Activated CD4-positive, alpha-beta memory T cell treated with anti-CD3 and anti-CD28 coated beads, Interleukin-2, amount 10 ng/mL, durations not matched to agents 7 days and 5 days (primary cell): ENCODE results near the gene EPHA7. TPM values are rescaled to one million over a fixed set of nuclear protein-coding genes. Genes with fewer than 3 reads are reported as not detected.

Experiments used
- CTCF ChIA-PET: fragments of 350-600 bp; sonication (Branson Sonifier 250); formaldehyde crosslinking; loops from one replicate; lab custom pipeline; 2021; ENCODE audit warnings: antibody characterized with exemption, inconsistent platforms; lab: Charles Lee
- POLR2A ChIA-PET: fragments of 350-600 bp; sonication (Branson Sonifier 250); formaldehyde crosslinking; loops from one replicate; lab custom pipeline; 2021; ENCODE audit warnings: antibody characterized with exemption; lab: Charles Lee
- DNase-seq: peaks from one replicate; pipeline ENCODE4 v3.0.0-alpha.2; 2020
- H3K27ac Mint-ChIP-seq: one replicate; pipeline ENCODE4 v1.8.0; 2021; ENCODE audit warnings: mild to moderate bottlenecking, mixed read lengths
- H3K27me3 Mint-ChIP-seq: one replicate; pipeline ENCODE4 v1.8.0; 2021; ENCODE audit warnings: mixed read lengths
- H3K36me3 Mint-ChIP-seq: one replicate; pipeline ENCODE4 v1.8.0; 2021; ENCODE audit warnings: low read depth, mixed read lengths
- H3K4me1 Mint-ChIP-seq: one replicate; pipeline ENCODE4 v1.8.0; 2021; ENCODE audit warnings: mixed read lengths
- H3K4me3 Mint-ChIP-seq: one replicate; pipeline ENCODE4 v1.8.0; 2021; ENCODE audit warnings: mild to moderate bottlenecking, mixed read lengths
- H3K9me3 Mint-ChIP-seq: one replicate; pipeline ENCODE4 v1.8.0; 2021; ENCODE audit warnings: mixed read lengths
- total RNA-seq, 2 experiments: library from RNA; stranded (reverse); gene quantifications; one replicate each; pipeline ENCODE4 v1.2.3, GENCODE V29; 2021

Gene EPHA7
- total RNA-seq, 2 experiments from 2014 or later = not detected

GRCh38 chr6:93248631-93249030 lies 170.7 kb downstream of the EPHA7 start:
- H3K27ac Mint-ChIP-seq = no peak overlapping the region
- ChIA-PET CTCF (no interaction called here), POLR2A (no interaction called here)
- H3K4me3 Mint-ChIP-seq = no peak overlapping the region
- DNase-seq = no peak
- no peaks in the 10 kb centered on the region for H3K9me3 Mint-ChIP-seq
- H3K27me3 Mint-ChIP-seq = no peaks in the 10 kb centered on the region
- no peaks in the 10 kb centered on the region for H3K36me3 Mint-ChIP-seq
- H3K4me1 Mint-ChIP-seq = no peaks in the 10 kb centered on the region

GRCh38 chr6:93243231-93243778 lies 176.1 kb downstream of the EPHA7 start:
- H3K27ac Mint-ChIP-seq = no peak overlapping the region
- no peak overlapping the region for H3K4me3 Mint-ChIP-seq
- ChIA-PET CTCF (no interaction called here), POLR2A (no interaction called here)
- no peaks in the 10 kb centered on the region for H3K4me1 Mint-ChIP-seq
- no peak for DNase-seq
- H3K9me3 Mint-ChIP-seq = no peaks in the 10 kb centered on the region
- no peaks in the 10 kb centered on the region for H3K27me3 Mint-ChIP-seq
- H3K36me3 Mint-ChIP-seq = no peaks in the 10 kb centered on the region

GRCh38 chr6:93242049-93242448 lies 177.3 kb downstream of the EPHA7 start:
- H3K27ac Mint-ChIP-seq = no peak overlapping the region
- CTCF ChIA-PET = no interaction called here
- POLR2A ChIA-PET = no interaction called here
- no peak for DNase-seq
- no peak overlapping the region for H3K4me3 Mint-ChIP-seq
- no peaks in the 10 kb centered on the region for H3K27me3 Mint-ChIP-seq
- no peaks in the 10 kb centered on the region for H3K4me1 Mint-ChIP-seq
- no peaks in the 10 kb centered on the region for H3K36me3 Mint-ChIP-seq
- no peaks in the 10 kb centered on the region for H3K9me3 Mint-ChIP-seq

- Mint-ChIP-seq H3K4me3 (no peak overlapping the region), H3K4me1 (no peaks in the 10 kb centered on the region), H3K36me3 (no peaks in the 10 kb centered on the region), H3K27me3 (no peaks in the 10 kb centered on the region), H3K27ac (no peak overlapping the region), H3K9me3 (no peaks in the 10 kb centered on the region)
- POLR2A ChIA-PET = no interaction called here
- CTCF ChIA-PET = no interaction called here
- no peak for DNase-seq
Observed at GRCh38 chr6:93238632-93239031, 180.7 kb downstream of the EPHA7 start.

- no peak for DNase-seq
- Mint-ChIP-seq H3K27me3 (no peaks in the 10 kb centered on the region), H3K36me3 (no peaks in the 10 kb centered on the region), H3K4me3 (no peak overlapping the region), H3K4me1 (no peaks in the 10 kb centered on the region), H3K9me3 (no peaks in the 10 kb centered on the region), H3K27ac (no peak overlapping the region)
- CTCF ChIA-PET = no interaction called here
- POLR2A ChIA-PET = no interaction called here
Observed at GRCh38 chr6:93235775-93236174, 183.6 kb downstream of the EPHA7 start.

DNA sequence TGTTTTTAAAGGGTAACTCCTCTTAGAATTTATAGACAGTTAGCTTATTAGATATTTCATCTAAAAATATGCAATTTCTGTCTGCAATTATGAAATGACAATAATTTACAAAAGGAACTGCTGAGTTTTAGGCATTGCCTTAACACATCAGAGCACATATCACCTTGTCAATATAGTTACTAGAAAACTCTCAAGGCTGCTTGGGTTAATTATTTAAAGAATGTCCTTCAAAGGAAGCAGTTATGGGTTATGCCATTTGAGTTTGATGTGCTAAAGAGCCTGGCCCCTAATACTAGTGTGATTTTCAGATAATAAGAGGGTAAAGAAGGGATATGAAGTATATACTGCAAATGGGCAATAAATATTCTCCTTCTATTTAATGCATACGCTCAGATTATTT lies 192.5 kb downstream of the EPHA7 start:
- ChIA-PET CTCF (no interaction called here), POLR2A (no interaction called here)
- H3K27ac Mint-ChIP-seq = no peak overlapping the region
- H3K9me3 Mint-ChIP-seq = no peaks in the 10 kb centered on the region
- no peaks in the 10 kb centered on the region for H3K27me3 Mint-ChIP-seq
- no peaks in the 10 kb centered on the region for H3K36me3 Mint-ChIP-seq
- H3K4me3 Mint-ChIP-seq = no peak overlapping the region
- no peaks in the 10 kb centered on the region for H3K4me1 Mint-ChIP-seq
- no peak for DNase-seq

DNA sequence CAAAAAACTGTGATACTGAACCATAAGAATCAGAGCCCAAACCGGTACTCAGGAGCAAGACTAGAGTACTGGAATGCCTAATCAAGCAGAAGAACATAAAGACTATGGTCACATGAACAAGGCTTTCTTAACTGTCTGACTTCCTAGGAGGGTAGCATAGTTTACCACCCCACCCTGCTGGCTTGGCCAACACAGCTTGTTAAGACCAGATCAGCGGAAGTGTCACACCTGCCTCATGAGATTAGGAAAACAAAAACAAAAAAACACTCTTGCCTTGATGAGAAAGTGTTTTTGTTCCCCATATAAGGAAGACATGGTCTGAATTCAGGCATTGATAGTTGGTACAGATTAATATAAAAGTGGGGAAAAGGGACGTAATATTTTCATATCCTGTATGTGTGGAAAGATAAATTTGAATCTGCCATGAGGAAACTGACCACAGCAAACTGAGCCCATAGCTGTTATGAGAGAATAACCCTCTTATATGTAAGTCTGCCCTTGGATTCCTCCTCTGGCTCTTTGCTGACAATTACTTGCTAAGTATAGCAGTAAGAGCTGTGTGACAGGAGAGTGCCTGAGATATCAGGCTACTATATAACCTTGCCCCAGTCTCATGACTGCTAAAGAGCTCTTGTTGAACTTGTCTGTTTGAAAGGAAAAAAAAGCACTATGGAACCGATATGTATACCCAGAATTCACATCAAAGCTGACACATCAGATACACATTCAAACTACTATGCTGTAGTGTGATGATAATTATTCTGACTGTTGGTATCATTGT lies 197.1 kb downstream of the EPHA7 start:
- Mint-ChIP-seq H3K9me3 (peaks cover 4% of the 10 kb centered on the region), H3K27me3 (no peaks in the 10 kb centered on the region), H3K4me1 (no peaks in the 10 kb centered on the region), H3K4me3 (no peak overlapping the region), H3K36me3 (no peaks in the 10 kb centered on the region), H3K27ac (no peak overlapping the region)
- POLR2A ChIA-PET = no interaction called here
- no peak for DNase-seq
- CTCF ChIA-PET = no interaction called here

GRCh38 chr6:93219447-93219846 lies 199.9 kb downstream of the EPHA7 start:
- CTCF ChIA-PET = no interaction called here
- DNase-seq = no peak
- POLR2A ChIA-PET = no interaction called here
- Mint-ChIP-seq H3K9me3 (peaks cover 12% of the 10 kb centered on the region), H3K36me3 (no peaks in the 10 kb centered on the region), H3K4me3 (no peak overlapping the region), H3K27me3 (no peaks in the 10 kb centered on the region), H3K4me1 (no peaks in the 10 kb centered on the region), H3K27ac (no peak overlapping the region)

GRCh38 chr6:93218096-93218495 lies 201.3 kb downstream of the EPHA7 start:
- POLR2A ChIA-PET = no interaction called here
- Mint-ChIP-seq H3K9me3 (peaks cover 14% of the 10 kb centered on the region), H3K4me1 (no peaks in the 10 kb centered on the region), H3K27ac (no peak overlapping the region), H3K4me3 (no peak overlapping the region), H3K36me3 (no peaks in the 10 kb centered on the region), H3K27me3 (no peaks in the 10 kb centered on the region)
- CTCF ChIA-PET = no interaction called here
- DNase-seq = no peak

DNA sequence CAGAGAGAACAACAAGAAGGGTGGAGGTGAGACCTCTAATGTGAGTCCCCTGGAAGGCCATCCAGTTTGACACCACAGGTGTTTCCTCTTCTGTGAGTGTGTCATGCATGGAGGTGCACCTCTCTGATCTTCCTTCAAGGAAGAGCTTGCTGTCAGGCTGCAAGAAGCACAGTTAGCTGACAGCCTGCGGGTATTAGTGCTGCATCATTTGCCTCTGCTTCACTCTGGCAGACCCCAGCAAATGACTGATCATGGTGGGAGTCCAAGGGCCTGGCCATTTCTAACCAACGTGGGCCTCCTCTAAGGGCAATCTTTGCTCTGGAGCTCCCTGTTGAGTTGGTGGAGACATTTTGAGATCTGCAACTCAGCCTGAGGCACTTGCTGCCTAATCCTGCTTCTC lies 206.3 kb downstream of the EPHA7 start:
- H3K9me3 Mint-ChIP-seq = peaks cover 13% of the 10 kb centered on the region
- POLR2A ChIA-PET = no interaction called here
- no peak for DNase-seq
- H3K4me3 Mint-ChIP-seq = no peak overlapping the region
- no peak overlapping the region for H3K27ac Mint-ChIP-seq
- CTCF ChIA-PET = no interaction called here
- H3K4me1 Mint-ChIP-seq = no peaks in the 10 kb centered on the region
- no peaks in the 10 kb centered on the region for H3K27me3 Mint-ChIP-seq
- H3K36me3 Mint-ChIP-seq = no peaks in the 10 kb centered on the region

DNA sequence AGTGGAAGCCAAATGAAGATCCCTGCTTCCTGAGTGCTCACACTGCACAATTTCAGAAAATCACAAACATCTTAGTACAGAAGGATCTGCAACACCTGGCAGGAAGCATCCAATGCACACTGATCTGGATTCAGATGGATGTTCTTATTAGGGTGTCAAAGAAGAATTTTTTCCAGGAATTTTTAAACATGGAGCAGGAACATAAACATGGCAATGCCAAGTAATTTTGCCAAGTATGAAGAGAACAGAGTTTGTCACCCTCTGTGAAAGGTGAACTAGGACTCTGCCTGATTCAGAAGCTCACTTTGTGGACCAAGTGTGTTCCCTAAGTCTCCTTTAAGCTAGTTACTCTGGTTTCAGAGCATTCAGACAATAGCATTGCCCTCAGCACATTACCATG lies 208.5 kb downstream of the EPHA7 start:
- DNase-seq = no peak
- POLR2A ChIA-PET = no interaction called here
- H3K27me3 Mint-ChIP-seq = no peaks in the 10 kb centered on the region
- H3K9me3 Mint-ChIP-seq = peaks cover 8% of the 10 kb centered on the region
- H3K4me1 Mint-ChIP-seq = no peaks in the 10 kb centered on the region
- CTCF ChIA-PET = no interaction called here
- no peak overlapping the region for H3K4me3 Mint-ChIP-seq
- H3K36me3 Mint-ChIP-seq = no peaks in the 10 kb centered on the region
- H3K27ac Mint-ChIP-seq = no peak overlapping the region

GRCh38 chr6:93209358-93209757 lies 210.0 kb downstream of the EPHA7 start:
- Mint-ChIP-seq H3K9me3 (peaks cover 8% of the 10 kb centered on the region), H3K36me3 (no peaks in the 10 kb centered on the region), H3K27ac (no peak overlapping the region), H3K4me1 (no peaks in the 10 kb centered on the region), H3K4me3 (no peak overlapping the region), H3K27me3 (no peaks in the 10 kb centered on the region)
- DNase-seq = no peak
- POLR2A ChIA-PET = no interaction called here
- CTCF ChIA-PET = no interaction called here

- no peaks in the 10 kb centered on the region for H3K4me1 Mint-ChIP-seq
- ChIA-PET POLR2A (no interaction called here), CTCF (no interaction called here)
- H3K27ac Mint-ChIP-seq = no peak overlapping the region
- H3K27me3 Mint-ChIP-seq = no peaks in the 10 kb centered on the region
- H3K36me3 Mint-ChIP-seq = no peaks in the 10 kb centered on the region
- H3K4me3 Mint-ChIP-seq = no peak overlapping the region
- peaks cover 7% of the 10 kb centered on the region for H3K9me3 Mint-ChIP-seq
- DNase-seq = no peak
Observed at GRCh38 chr6:93196406-93196970, 222.9 kb downstream of the EPHA7 start.

- Mint-ChIP-seq H3K27me3 (no peaks in the 10 kb centered on the region), H3K9me3 (peaks cover 5% of the 10 kb centered on the region), H3K27ac (no peak overlapping the region), H3K4me1 (no peaks in the 10 kb centered on the region), H3K36me3 (no peaks in the 10 kb centered on the region), H3K4me3 (no peak overlapping the region)
- no peak for DNase-seq
- CTCF ChIA-PET = no interaction called here
- POLR2A ChIA-PET = no interaction called here
Observed at GRCh38 chr6:93194480-93194879, 224.9 kb downstream of the EPHA7 start.
